ENCODE measurements around the gene CFAP54.
"Not testable (repeated sequence)": the region's sequence is repeated elsewhere in the genome, so short reads cannot be mapped to it uniquely, and the experiment has no call there.

CFAP54 gene

GRCh38 chr12:96478011-96478410 lies 11.4 kb upstream of the CFAP54 start:
- DNase-seq: no peak

DNA sequence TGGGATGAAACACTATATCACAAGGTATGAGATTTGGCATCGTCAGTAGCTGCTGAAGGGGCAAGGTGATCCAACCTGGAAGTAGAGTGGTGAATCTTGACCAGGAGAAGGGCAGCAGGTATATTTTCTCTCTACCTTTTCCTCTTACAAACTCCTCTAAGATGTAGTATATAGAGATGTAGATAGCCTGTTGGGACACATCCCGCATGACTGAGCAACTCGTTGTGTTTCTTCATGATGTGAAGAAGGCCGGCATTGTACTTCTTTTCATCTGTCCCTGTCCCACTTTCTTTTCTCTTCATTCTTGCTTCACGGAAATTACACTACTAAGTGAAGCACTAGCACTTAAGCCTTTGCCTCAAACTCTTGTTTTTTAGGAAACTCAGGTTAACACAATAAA lies 7.3 kb upstream of the CFAP54 start:
- DNase-seq: no peak

DNA sequence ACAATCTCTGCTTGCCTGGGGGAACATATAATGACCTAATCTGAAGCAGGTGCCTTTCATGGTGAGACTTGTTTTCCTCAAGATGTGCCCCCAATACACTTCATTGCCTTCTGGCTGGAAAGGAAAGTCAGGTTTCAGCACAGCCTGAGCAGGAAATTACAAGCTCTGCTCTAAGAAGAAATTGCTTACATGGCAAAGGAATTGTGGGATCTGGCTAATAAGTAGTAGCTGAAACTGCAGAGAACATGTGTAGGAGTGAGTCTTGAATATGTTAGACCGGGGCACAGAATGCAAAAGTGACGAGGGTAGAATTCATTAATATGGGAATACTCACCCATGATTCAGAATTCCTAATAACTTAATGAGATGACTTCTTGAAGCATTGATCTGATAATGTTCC lies 6.3 kb upstream of the CFAP54 start:
- no peak for DNase-seq

- DNase-seq: no peak
Observed at GRCh38 chr12:96486751-96487613, 2.4 kb upstream of the CFAP54 start.

GRCh38 chr12:96487634-96488033 lies 1.7 kb upstream of the CFAP54 start:
- no peak for DNase-seq

- no peak for DNase-seq
Observed at GRCh38 chr12:96493106-96493505, 3.7 kb downstream of the CFAP54 start.

DNA sequence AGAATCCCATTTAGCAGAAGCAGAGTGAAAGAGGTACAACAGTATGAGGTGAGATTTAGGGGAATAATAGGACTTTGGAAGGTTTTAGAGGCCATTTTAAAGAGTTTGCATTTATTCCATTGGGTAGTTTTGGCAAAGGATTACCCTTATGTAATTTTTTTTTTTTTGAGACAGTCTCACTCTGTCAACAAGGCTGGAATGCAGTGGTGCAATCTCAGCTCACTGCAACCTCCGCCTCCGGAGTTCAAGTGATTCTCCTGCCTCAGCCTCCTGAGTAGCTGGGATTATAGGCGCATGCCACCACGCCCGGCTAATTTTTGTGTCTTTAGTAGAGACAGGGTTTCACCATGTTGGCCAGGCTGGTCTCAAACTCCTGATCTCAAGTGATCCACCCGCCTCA lies 4.8 kb downstream of the CFAP54 start:
- not testable (repeated sequence) for DNase-seq

DNA sequence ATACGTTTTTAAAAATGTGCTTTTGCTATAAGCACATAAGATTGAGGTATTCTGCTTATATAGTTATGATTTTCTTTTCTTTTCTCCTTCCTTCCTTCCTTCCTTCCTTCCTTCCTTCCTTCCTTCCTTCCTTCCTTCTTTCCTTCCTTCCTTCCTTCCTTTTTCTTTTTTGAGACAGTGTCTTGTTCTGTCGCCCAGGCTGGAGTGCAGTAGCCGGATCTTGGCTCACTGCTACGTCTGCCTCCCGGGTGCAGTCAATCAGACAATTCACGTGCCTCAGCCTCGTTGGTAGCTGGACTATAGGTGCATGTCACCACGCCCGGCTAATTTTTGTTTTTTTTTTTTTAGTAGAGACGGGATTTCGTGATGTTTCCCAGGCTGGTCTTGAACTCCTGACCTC lies 5.8 kb downstream of the CFAP54 start:
- no peak for DNase-seq

- DNase-seq: no peak
Observed at GRCh38 chr12:96495841-96496545, 6.6 kb downstream of the CFAP54 start.

DNA sequence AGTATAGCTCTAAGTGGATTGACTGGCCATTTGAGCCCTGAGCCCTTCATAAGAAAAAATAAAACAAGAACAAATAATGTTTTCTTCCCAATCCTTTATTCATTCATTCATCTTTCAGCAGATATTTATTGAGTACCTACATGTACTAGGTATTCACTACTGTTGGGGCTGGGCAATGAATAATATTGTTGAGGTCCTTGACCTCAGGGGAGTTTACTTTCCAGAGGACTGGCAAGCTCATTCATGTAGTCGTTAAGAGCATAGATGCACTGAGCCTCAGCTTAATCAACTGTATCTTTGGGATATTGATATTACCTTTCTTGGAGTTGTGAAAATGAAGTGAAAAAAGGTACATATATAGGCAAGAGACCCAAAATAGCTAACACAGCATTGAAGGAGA lies 7.6 kb downstream of the CFAP54 start:
- no peak for DNase-seq

- DNase-seq: no peak
Observed at GRCh38 chr12:96497855-96498254, 8.5 kb downstream of the CFAP54 start.

DNA sequence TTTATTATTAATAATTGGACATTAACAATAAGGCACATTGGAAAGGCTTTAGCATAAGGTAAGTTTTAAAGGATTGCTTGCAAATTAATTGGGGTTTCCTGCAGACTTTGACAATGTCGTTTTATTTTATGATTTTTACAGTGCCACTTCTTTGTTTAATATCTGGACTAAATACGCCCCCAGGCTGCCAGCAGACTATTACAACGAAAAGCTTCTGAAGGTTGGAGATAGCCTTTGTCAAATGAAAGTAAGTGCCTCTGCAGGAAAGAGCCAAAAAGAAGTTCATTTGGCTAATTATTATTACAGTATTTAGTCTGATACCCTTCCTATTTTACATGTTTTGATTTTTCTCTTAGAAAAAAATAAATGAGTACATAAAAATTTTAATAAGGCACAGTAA lies 11.3 kb downstream of the CFAP54 start:
- DNase-seq: peak; percentile 9

DNA sequence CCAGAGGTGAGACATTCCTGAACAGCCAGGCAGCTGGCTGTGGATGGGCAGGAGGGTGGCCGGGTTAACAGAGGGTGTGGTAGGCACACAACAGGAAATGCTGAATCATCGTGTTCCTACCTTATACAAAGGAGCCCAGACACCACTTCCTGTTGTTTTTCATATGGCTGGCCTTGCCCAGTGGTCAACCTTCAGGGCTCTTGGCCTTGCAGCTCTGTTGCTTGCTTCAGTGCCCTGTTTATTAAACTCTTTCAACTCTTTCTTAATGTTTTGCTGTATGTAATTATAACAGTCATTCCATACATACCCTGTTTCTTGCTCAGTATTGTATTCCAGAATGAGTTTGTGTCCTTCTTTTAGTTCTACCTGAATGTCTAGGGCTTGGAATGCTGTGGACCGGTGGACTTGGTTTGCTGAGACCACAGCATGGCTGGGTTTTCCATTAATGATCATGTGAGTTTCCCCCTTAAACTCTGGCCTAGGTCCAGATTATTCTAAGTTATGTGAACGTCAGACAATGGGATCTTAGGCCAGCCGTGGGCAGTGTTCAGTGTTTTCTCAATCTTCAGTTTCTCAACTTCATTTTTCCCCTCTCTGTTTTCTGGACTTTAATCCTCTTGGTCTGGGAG lies 11.9 kb downstream of the CFAP54 start:
- peak; percentile 59 for DNase-seq

GRCh38 chr12:96501908-96502307 lies 12.5 kb downstream of the CFAP54 start:
- no peak for DNase-seq

DNA sequence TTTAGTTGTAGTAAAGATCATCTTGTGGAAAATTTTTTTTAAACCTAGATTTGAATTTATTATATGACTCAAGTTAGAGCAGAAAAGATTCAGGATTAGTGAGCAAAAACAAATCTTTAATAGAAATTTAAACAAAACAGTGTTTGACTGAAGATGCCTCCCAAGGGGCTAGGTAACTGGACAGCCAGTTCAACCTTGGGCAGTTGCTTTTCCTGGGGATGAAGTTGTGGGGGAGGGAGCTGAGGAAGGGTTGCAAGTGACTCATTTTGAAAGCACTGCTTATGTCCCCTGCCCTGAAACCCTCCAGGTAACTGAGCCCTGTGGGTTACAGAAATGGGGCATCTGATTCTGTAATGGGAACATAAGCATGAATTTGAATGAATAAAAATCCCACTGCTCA lies 13.1 kb downstream of the CFAP54 start:
- peak; percentile 29 for DNase-seq

DNA sequence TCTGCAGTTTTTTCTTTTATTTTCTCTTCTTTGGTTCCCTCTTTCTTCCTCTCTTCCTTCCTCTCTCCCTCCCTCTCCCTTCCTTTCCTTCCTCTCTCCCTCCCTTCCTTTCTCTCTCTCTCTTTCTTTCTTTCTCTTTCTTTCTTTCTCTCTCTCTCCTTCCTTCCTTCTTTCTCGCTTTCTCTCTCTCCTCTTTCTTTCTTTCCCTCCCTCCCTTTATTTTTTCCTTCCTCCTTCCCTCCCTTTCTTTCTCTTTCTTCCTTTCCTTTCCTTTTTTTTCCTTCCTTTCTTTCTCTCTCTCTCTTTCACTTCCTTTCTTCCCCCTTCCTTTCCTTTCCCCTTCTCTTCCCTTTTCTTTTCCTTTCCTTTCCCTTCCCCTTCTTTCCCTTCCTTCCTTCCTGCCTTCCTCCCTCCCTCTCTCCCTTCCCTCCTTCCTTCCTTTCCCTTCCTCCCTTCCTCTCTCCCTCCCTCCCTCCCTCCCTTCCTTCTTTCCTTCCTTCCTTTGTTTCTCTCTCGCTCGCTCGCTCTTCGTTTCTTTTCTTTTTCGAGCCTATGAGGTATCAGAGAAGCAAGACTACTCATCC lies 13.7 kb downstream of the CFAP54 start:
- no peak for DNase-seq

GRCh38 chr12:96503976-96504375 lies 14.6 kb downstream of the CFAP54 start:
- DNase-seq: no peak

GRCh38 chr12:96506776-96507175 lies 17.4 kb downstream of the CFAP54 start:
- no peak for DNase-seq

DNA sequence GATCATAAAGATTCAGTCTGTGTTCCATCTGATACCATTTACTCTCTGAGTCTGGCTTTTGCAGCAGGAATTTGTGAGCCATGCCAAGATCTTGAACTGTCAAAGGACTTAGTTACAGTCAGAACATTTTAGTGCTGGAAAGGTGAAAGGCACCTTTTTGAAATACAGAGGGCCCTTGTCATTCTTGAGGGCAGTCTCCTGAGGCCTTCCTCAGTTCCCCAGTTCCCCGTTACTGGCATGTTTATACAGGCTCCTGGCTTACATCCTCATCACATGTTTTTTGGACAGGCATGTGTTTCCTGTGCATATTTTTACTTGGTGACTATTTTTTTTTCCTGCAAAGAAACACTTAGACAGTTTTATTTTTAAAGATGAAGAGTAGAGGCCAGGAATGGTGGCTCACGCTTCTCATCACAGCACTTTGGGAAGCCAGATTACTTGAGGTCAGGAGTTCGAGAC lies 21.0 kb downstream of the CFAP54 start:
- DNase-seq: no peak

- DNase-seq: no peak
Observed at GRCh38 chr12:96513166-96513565, 23.8 kb downstream of the CFAP54 start.

GRCh38 chr12:96513681-96514080 lies 24.3 kb downstream of the CFAP54 start:
- no peak for DNase-seq

GRCh38 chr12:96514328-96514727 lies 25.0 kb downstream of the CFAP54 start:
- no peak for DNase-seq

All from CD4-positive, alpha-beta T cell treated with Interleukin-6 for 4 hours (primary cell).